ENCODE measurements around the gene RAB1A.

- TF ChIP-seq CTCF (IDR thresholded peaks at IDR 0.05; ENCODE audit: borderline replicate concordance, extremely low read depth, low read length, poor library complexity, severe bottlenecking) (no peak), EZH2 (IDR thresholded peaks at IDR 0.05; ENCODE audit: borderline replicate concordance, low read depth, low read length, severe bottlenecking) (no peak)
These were observed 44.8 kb downstream of the RAB1A start for GRCh38 chr2:65085148-65085547.

Measured in DND-41 (cell line).